CD4-positive, alpha-beta T cell treated with Interleukin-4 for 1 hour (primary cell): ENCODE measurements around the gene NPM1.
"Not testable (repeated sequence)": the region's sequence is repeated elsewhere in the genome, so short reads cannot be mapped to it uniquely, and the experiment has no call there.

Source experiments
- DNase-seq, 2 donors: peaks; one replicate each; pipeline ENCODE4 v3.0.0-alpha.2; 2020 to 2022

Gene NPM1

GRCh38 chr5:171386006-171386671 is 1.5 kb upstream of the NPM1 start:
- no peak for DNase-seq

- no peak for DNase-seq
These were observed 746 bp upstream of the NPM1 start for GRCh38 chr5:171386861-171387344.

- DNase-seq = peak; percentile 83 to 86
These were observed 544 bp downstream of the NPM1 start for GRCh38 chr5:171387970-171388815.

DNA sequence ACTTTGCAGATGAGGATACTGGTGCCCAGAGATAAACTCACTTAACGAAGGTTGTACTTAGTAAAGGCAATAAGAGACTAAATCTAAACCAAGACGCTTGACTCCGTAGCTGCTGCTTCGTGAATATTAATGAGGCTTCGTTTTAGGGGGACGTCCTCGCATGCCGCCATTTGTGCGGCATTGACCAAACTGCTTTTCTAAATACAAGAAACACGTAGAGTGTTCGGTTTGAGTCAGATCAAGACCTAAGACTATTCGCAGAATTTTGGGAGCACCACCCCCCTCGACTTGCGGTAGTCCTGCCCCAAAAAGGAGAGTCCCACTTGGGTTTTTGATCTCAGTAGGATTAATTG is 1.1 kb downstream of the NPM1 start:
- no peak for DNase-seq

DNA sequence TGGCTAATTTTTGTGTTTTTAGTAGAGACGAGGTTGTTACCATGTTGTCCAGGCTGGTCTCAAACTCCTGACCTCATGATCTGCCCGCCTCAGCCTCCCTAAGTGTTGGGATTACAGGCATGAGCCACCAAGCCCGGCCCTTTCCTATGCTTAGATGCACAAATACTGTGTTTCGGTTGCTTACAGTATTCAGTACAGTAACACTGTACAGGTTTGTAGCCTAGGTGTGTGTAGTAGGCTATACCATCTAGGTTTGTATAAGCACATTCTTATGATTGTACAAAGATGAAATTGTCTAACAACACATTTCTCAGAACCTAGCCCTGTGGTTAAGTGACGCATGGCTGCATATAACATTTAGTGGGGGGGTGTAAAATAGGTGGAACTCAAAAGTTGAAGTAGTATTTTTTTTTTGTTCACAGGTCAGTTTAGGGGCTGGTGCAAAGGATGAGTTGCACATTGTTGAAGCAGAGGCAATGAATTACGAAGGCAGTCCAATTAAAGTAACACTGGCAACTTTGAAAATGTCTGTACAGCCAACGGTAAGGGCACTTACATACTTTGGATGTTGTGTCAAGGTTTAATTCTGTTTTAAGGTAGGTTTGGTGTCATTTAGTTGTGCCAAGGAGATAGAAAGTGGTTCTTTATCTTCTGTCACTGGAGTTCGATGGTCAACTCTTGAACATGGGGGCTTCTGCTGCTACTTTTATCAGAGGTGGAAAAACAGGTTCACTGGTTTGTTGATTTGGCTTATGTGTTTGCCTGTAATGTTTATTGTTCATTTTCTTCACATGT is 3.4 kb downstream of the NPM1 start:
- DNase-seq = peak in 1 of 2 donors; percentile 46

- DNase-seq = no peak
These were observed 4.4 kb downstream of the NPM1 start for GRCh38 chr5:171391996-171392577.

- no peak for DNase-seq
These were observed 5.0 kb downstream of the NPM1 start for GRCh38 chr5:171392585-171393159.

DNA sequence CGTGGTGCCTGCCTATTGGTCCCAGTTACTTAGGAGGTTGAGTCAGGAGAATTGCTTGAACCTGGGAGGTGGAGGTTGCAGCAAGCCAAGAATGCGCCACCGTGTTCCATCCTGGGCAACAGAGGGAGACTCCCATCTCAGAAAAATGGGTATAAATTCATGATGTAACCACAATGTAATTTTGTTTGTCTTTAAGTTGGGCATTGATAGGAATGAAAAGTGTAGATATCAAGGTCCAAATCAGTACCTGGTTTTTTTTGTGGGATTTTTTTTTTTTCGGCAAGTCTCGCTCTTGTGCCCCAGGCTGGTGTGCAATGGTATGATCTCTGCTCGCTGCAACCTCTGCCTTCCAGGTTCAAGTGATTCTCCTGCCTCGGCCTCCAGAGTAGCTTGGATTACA is 7.4 kb downstream of the NPM1 start:
- no peak for DNase-seq

DNA sequence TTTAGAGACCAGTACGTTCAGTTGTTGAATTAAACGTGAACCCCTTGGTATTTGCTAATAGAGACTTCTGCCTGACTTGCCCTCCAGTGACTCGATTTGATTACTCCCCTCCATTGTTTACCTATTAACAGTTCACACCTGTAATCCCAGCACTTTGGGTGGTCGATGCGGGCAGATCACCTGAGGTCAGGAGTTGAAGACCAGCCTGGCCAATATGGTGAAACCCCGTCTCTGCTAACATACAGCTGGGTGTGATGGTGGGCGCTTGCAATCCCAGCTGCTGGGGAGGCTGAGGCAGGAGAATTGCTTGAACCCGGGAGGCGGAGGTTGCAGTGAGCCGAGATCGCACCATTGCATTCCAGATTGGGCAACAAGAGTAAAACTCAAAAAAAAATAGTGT is 8.9 kb downstream of the NPM1 start:
- not testable (repeated sequence) for DNase-seq

DNA sequence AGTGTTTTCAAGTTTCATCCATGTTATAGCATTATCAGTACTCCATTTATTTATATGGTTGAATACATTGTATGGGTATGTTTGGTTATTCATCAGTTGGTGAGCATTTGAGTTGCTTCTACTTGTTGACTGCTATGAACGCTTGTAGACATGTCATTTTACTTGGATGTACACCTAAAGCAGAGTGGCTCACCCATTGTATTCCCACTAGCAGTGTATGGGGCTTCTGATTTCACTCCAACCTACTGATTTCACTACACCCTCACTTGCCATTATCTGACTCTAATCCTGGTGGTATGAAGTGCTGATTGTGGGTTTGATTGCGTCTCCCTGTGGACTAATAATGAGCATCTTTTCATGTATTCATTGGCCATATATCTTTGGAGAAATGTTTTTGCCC is 9.5 kb downstream of the NPM1 start:
- DNase-seq = no peak

DNA sequence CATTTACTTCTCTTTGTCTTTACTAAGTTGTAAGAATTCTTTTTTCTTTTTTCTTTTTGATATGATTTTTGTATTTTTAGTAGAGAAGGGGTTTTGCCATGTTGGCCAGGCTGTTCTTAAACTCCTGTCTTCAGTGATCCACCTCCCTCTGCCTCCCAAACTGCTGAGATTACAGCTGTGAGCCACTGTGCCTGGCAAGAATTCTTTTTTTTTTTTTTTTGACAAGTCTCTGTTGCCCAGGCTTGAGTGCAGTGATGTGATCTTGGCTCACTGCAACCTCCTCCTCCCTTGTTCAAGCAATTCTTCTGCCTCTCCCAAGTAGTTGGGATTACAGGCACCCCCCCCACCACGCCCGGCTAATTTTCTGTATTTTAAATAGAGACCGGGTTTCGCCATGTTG is 9.9 kb downstream of the NPM1 start:
- DNase-seq = no peak

- DNase-seq = not testable (repeated sequence)
These were observed 11.0 kb downstream of the NPM1 start for GRCh38 chr5:171398660-171399059.

GRCh38 chr5:171400169-171400568 is 12.5 kb downstream of the NPM1 start:
- DNase-seq = no peak

- no peak for DNase-seq
These were observed 13.7 kb downstream of the NPM1 start for GRCh38 chr5:171401167-171401947.

- not testable (repeated sequence) for DNase-seq
These were observed 15.1 kb downstream of the NPM1 start for GRCh38 chr5:171402751-171403150.

- no peak for DNase-seq
These were observed 18.0 kb downstream of the NPM1 start for GRCh38 chr5:171405615-171406014.

- no peak for DNase-seq
These were observed 19.6 kb downstream of the NPM1 start for GRCh38 chr5:171407234-171407633.

- no peak for DNase-seq
These were observed 21.8 kb downstream of the NPM1 start for GRCh38 chr5:171409164-171410136.

GRCh38 chr5:171410181-171410580 is 22.5 kb downstream of the NPM1 start:
- DNase-seq = no peak

DNA sequence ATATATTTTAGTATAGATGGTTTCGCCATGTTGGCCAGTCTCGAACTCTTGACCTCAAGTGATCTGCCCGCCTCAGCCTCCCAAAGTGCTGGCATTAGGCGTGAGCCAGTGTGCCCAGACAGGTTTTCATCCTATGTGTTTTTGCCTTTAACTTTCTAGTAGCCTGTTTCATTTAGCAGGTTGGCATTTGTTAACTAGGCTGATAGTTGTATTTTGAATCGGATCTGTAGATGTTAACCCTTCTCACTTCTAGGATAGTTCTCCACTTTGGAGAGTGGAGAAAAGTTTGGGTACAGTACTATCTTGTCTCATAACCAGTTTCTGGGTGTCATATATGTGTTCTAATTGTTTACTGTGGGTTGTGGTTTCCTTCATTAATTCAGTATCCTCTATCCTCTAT is 24.5 kb downstream of the NPM1 start:
- no peak for DNase-seq
